ENCODE data around the gene NAT10. TPM values are rescaled to one million over a fixed set of nuclear protein-coding genes. Genes with fewer than 3 reads are reported as not detected.

Gene NAT10
- total and polyA plus RNA-seq, 2 experiments from 2014 or later = 44.1 to 58.8 TPM

DNA sequence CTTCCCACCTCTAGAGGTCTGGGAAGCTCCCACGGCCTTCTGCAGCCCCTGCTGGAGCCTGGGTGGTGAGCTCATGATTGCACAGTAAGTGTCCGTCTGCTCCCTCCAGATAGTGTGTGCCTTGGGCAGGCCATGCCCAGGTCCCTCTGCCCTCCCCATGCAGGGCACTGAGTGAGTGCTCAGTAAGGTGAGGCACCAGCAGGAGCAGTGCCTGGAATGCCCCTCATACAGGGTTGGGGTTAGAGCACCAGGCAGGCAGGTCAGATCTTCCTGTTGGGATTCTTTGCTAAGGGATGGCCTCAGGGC lies 50.3 kb downstream of the NAT10 start:
- Histone ChIP-seq H3K4me3 (no peak overlapping the region), H3K36me3 (ENCODE audit: insufficient read depth) (no peaks in the 10 kb centered on the region; the same call in none of the 2 replicates), H3K79me2 (replicated peaks; ENCODE audit: insufficient read depth) (no peaks in the 10 kb centered on the region), H3K9me2 (ENCODE audit: insufficient read depth) (no peaks in the 10 kb centered on the region), H3K27me3 (ENCODE audit: insufficient read depth) (no peaks in the 10 kb centered on the region), H2AFZ (no peak overlapping the region), H3K4me2 (no peak overlapping the region), H3K4me1 (ENCODE audit: insufficient read depth) (no peaks in the 10 kb centered on the region), H4K20me1 (replicated peaks; ENCODE audit: insufficient read depth) (no peaks in the 10 kb centered on the region; the same call in 1 of the 2 replicates), H3K27ac (ENCODE audit: low read depth) (no peak overlapping the region), H3F3A (replicated peaks; ENCODE audit: low read depth) (no peaks in the 10 kb centered on the region)
- no peak overlapping the region for H3K27ac Mint-ChIP-seq
- H3K4me3 Mint-ChIP-seq = no peak overlapping the region
- H3K9me3 Mint-ChIP-seq = no peaks in the 10 kb centered on the region; the same call in 2 of the 3 replicates
- peaks cover 15% of the 10 kb centered on the region for H3K36me3 Mint-ChIP-seq (ENCODE audit: low read depth)
- H3K4me1 Mint-ChIP-seq = no peaks in the 10 kb centered on the region
- TF ChIP-seq, protein P1, sequence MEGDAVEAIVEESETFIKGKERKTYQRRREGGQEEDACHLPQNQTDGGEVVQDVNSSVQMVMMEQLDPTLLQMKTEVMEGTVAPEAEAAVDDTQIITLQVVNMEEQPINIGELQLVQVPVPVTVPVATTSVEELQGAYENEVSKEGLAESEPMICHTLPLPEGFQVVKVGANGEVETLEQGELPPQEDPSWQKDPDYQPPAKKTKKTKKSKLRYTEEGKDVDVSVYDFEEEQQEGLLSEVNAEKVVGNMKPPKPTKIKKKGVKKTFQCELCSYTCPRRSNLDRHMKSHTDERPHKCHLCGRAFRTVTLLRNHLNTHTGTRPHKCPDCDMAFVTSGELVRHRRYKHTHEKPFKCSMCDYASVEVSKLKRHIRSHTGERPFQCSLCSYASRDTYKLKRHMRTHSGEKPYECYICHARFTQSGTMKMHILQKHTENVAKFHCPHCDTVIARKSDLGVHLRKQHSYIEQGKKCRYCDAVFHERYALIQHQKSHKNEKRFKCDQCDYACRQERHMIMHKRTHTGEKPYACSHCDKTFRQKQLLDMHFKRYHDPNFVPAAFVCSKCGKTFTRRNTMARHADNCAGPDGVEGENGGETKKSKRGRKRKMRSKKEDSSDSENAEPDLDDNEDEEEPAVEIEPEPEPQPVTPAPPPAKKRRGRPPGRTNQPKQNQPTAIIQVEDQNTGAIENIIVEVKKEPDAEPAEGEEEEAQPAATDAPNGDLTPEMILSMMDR (conservative IDR thresholded peaks at IDR 0.05; ENCODE audit: low read depth in 2 of 2) = no peak
- TF ChIP-seq ZNF331 (CRISPR knock-in tag; IDR thresholded peaks at IDR 0.05; ENCODE audit: low read depth) (no peak), NANOG (IDR thresholded peaks at IDR 0.05; ENCODE audit: borderline replicate concordance) (no peak), CREB1 (CRISPR knock-in tag; IDR thresholded peaks at IDR 0.05; ENCODE audit: low read depth) (no peak), POLR2AphosphoS5 (IDR thresholded peaks at IDR 0.05; ENCODE audit: low read depth) (no peak), JUNB (IDR thresholded peaks at IDR 0.05; ENCODE audit: unreplicated experiment) (no peak), EZH2phosphoT487 (IDR thresholded peaks at IDR 0.05; ENCODE audit: unreplicated experiment) (no peak), EZH2 (IDR thresholded peaks at IDR 0.05; ENCODE audit: low read depth, unreplicated experiment) (no peak), ZNF114 (CRISPR knock-in tag; IDR thresholded peaks at IDR 0.05) (no peak)
- TF ChIP-seq, protein P2, sequence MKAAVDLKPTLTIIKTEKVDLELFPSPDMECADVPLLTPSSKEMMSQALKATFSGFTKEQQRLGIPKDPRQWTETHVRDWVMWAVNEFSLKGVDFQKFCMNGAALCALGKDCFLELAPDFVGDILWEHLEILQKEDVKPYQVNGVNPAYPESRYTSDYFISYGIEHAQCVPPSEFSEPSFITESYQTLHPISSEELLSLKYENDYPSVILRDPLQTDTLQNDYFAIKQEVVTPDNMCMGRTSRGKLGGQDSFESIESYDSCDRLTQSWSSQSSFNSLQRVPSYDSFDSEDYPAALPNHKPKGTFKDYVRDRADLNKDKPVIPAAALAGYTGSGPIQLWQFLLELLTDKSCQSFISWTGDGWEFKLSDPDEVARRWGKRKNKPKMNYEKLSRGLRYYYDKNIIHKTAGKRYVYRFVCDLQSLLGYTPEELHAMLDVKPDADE (IDR thresholded peaks at IDR 0.05) = no peak
- no peak for DNase-seq (ENCODE audit: low spot score)
- peaks cover 17% of the 10 kb centered on the region for H3K27me3 Mint-ChIP-seq (ENCODE audit: insufficient read depth, low read depth, poor library complexity)
- no peak for ATAC-seq

DNA sequence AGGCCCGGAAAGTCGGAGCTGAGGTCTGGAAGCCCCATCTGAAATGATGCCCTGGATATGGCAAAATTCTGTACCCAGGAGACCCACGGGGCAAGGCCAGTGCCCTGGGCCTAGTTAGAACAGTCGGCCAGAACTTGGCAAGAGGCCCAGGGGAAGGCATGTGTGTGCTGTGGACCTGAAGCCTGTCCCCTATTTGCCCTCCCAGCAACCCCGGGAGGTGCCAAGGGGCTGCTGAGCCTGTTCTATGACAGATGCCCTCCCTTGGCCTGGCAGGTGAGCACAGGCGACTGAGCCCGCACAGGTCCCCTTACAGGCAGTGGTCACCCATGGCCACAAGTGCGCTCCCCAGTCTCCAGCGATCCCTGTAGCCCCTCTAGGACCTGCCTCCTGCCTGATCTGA lies 51.7 kb downstream of the NAT10 start:
- no peaks in the 10 kb centered on the region; the same call in 1 of the 2 replicates for H3K36me3 ChIP-seq (ENCODE audit: insufficient read depth)
- Mint-ChIP-seq H3K27me3 (ENCODE audit: insufficient read depth, low read depth, poor library complexity) (peaks cover 12% of the 10 kb centered on the region), H3K27ac (no peak overlapping the region), H3K9me3 (no peaks in the 10 kb centered on the region), H3K4me3 (no peak overlapping the region), H3K4me1 (no peaks in the 10 kb centered on the region), H3K36me3 (ENCODE audit: low read depth) (peaks cover 11% of the 10 kb centered on the region)
- no peak for ATAC-seq
- H3K27ac ChIP-seq (ENCODE audit: low read depth) = no peak overlapping the region
- H4K20me1 ChIP-seq (replicated peaks; ENCODE audit: insufficient read depth) = no peaks in the 10 kb centered on the region; the same call in 1 of the 2 replicates
- H3K9me2 ChIP-seq (ENCODE audit: insufficient read depth) = no peaks in the 10 kb centered on the region
- no peaks in the 10 kb centered on the region for H3K4me1 ChIP-seq (ENCODE audit: insufficient read depth)
- no peaks in the 10 kb centered on the region for H3K79me2 ChIP-seq (replicated peaks; ENCODE audit: insufficient read depth)
- no peak overlapping the region for H3K4me3 ChIP-seq
- H2AFZ ChIP-seq = no peak overlapping the region
- no peaks in the 10 kb centered on the region for H3K27me3 ChIP-seq (ENCODE audit: insufficient read depth)
- no peak for DNase-seq (ENCODE audit: low spot score)
- no peak overlapping the region for H3K4me2 ChIP-seq
- TF ChIP-seq, protein P1 (conservative IDR thresholded peaks at IDR 0.05; ENCODE audit: low read depth in 2 of 2) = no peak
- no peak for TF ChIP-seq CREB1 (CRISPR knock-in tag; IDR thresholded peaks at IDR 0.05; ENCODE audit: low read depth)
- H3F3A ChIP-seq (replicated peaks; ENCODE audit: low read depth) = no peaks in the 10 kb centered on the region
